HG03097 (cell line): ENCODE results near the gene ADAMTSL2.

Experiments
- ATAC-seq: cut with Tn5 transposase; IDR thresholded peaks from one replicate; pipeline ENCODE4 v1.9.1; 2021; ENCODE audit not compliant: unreplicated experiment, low FRiP score

The ADAMTSL2 gene

GRCh38 chr9:133516256-133516960, 18.1 kb upstream of the ADAMTSL2 start:
- no peak for ATAC-seq

DNA sequence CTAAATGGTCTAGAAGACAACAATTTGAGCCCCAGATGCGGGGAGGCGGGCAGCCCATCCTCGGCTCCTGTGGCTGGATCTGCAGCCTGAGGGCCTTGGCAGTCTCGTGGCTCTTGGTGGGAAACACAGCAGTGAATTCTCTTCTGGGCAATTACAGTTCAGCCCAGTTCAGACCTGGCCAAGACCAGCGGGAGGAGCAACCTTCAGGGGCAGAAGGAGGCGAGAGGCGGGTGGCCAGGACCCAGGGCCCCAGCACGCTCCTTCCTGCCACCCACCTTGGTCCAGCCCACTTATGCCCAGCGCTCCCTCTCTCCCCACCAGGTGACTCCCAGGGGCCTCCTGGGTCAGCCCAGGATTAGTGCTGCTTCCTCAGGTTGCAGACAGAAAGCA, 17.5 kb upstream of the ADAMTSL2 start:
- no peak for ATAC-seq

DNA sequence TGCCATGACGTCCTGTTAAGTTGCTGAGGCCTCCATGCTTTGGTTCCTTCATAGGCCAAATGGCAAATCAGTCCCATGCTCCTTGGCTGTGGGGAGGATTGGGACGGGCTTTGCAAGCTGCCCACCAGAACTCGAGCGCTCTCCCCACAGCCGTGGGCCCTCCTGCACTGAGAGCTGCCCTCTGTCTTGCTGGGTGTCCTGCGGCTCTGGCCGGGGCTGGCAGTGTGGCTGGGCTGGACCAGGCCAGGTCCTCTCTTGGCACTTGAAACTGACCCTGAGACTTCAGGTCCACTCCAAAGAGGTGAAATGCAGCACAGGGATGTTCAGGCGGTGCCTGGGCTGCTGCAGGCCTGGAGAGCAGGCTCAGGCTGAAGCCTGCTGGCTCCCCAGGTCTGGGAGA, 16.8 kb upstream of the ADAMTSL2 start:
- ATAC-seq, result no peak

- ATAC-seq, result no peak
Observed at GRCh38 chr9:133518200-133518599, 16.3 kb upstream of the ADAMTSL2 start.

DNA sequence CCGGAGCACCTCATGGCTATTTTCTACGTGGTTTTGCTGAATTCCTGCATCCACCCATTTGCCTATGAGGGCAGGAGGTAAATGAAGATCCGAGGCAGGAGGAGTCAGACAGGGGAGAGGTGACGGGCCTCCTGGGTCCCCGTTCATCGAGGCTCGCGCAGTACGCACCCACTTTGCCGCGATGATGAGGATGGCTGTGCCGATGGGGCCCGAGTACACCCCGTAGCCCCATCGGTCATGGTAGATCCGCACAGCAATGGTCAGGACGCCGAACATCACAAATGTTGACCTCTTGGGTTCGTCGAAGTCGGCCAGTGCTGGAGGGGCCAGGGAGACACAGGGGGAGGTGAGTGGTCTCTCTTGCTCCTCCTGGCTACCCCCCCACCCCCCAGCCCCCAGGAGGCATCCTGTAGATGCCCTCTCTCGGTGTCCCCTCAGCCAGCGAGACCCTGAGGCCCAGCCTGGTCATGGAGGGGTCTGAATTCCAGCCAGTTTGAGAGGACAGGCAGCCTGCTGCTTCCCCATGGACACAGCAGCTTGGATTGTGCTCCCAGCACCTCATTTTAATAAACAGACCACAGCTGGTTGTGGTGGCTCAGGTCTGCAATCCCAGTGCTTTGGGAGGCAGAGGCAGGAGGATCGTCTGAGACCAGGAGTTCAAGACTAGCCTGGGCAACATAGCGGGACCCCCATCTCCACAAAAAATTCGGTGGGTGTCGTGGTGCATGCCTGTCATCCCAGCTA, 15.6 kb upstream of the ADAMTSL2 start:
- no peak for ATAC-seq

GRCh38 chr9:133519693-133520092, 14.8 kb upstream of the ADAMTSL2 start:
- no peak for ATAC-seq

- no peak for ATAC-seq
Observed at GRCh38 chr9:133520121-133520835, 14.2 kb upstream of the ADAMTSL2 start.

GRCh38 chr9:133521122-133522072, 13.1 kb upstream of the ADAMTSL2 start:
- no peak for ATAC-seq

DNA sequence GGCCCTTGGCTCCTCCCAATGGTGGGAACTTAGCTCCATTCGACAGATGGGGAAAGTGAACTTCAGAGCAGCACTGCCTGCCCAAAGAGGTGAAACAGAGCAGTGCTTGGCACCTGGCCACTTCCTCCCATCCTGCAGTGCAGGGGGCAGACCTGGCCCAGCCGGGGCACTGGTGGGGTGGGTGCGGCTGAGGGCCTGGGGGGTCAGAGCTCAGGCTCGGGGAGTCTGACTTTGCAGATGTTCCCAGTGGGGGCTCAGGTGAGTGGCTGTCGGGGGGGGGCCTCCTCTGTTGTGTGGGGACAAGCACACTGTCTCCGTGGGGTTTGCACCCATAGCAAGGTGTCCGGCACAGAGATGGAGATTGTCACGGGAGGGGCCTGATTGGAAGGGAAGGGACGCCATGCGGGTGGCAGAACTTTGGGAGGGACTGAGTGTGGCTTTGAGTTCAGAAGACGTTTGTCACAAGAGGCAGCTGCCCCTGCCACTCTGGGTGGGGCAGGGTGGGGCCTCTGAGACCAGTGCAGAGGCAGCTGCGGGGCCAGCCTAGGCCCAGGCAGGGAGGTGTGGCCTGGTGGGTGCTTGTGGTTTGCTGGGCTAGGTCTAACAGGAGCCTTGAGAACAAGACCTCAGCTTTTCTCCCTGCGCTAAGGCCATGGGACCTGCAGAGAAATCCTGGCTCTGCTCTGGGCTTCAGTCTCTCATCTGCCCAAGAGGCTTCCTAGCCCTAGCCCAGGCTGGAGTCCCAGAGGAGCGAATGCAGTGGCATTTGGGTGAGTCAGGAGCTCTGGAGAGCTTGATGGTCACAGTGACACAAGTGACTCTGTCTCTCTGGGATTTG, 12.2 kb upstream of the ADAMTSL2 start:
- no peak for ATAC-seq

DNA sequence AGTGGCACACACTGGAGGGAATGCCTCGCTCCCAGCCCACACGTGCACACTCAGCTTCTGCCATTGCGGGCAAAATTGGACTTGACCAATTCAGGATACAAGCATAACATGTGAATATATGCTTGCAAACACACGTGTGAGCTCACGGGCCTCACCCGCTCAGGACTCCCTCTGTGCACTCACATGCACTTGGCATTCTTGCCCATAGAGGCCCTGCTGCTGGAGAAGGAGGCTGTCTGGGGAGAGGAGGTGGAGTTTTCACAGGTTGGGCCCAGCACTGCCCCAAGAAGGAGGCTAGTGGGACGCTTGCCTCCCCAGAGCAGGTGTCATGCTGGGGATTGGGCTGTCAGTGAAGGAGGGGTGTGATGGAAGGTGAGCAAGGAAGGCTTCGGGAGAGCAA, 11.4 kb upstream of the ADAMTSL2 start:
- ATAC-seq, result no peak

GRCh38 chr9:133524146-133524545, 10.4 kb upstream of the ADAMTSL2 start:
- ATAC-seq, result no peak

- no peak for ATAC-seq
Observed at GRCh38 chr9:133524679-133525228, 9.8 kb upstream of the ADAMTSL2 start, which contains the start of gene MYMK. Gene MYMK, minus strand, starts transcription at chr9:133524959. Its CDS starts 115 bp downstream, at chr9:133524844.

DNA sequence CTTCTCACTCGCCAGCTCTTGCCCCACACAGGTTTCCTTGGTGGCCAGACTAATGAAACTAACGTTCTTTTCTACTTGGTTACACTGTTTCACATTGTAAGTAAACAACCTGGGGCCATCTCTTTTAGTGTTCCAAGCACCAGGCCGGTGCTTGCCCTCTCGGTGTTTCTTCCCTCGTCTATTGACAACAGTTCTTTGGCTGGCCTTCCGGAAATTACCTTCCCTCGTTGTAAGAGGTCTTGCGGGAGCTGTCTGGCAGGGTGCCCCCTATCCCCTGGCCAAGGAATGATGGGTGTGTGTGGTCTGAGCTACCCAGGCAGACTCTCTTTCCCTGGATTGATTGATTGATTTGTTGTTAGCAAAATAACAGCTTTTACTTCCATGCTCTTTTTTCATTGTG, 8.8 kb upstream of the ADAMTSL2 start:
- no peak for ATAC-seq

DNA sequence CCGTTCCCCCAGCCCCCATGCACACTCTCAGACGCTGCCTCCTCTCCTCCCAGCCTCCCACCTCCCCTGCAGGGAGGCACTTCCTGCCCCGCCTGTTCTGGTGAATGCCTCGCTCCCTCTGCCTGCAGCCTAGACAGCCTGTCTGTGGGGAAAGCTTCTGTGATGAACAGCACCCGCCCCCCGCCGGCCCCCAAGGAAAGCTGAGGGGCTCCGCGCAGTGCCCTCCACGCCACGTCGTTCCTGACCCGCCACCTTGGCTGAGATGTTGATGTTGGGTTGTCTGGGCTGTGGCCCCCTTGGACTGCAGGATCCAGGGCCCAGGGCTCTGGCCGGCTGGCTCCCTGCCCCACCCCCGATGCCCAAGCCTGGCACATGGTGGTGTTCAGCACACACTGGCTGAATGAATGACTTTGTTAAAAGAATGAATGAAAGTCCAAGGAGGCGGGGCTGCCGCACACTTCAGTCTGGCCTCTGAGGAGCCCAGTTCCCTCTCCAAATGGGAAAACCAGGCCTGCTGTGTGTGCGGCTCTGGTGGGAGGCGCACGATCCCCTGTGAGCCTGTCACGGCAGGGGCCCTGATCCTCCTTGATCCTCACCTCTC, 7.7 kb upstream of the ADAMTSL2 start:
- no peak for ATAC-seq

GRCh38 chr9:133527444-133527920, 7.0 kb upstream of the ADAMTSL2 start:
- no peak for ATAC-seq

- ATAC-seq, result no peak
Observed at GRCh38 chr9:133528001-133528875, 6.3 kb upstream of the ADAMTSL2 start.

DNA sequence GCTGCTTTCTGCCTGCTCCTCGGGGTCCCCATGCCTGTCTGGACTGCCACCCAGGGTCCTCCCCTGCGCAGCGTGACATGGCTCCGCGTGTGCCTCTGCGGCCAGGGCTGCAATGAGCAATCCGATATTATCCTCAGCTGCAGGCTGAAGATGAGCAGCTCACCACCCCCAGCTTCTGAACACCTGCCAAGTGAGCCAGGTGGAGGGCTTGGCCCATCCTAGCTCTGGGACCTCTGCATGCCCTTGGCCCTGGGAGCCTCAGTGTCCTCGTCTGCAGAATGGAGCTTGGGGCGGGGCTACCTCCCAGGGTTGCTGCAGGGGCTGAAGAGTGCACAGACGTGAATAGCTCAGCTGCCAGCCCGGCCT, 5.6 kb upstream of the ADAMTSL2 start:
- no peak for ATAC-seq

- ATAC-seq, result no peak
Observed at GRCh38 chr9:133529457-133529856, 5.0 kb upstream of the ADAMTSL2 start.
